Measurements from ENCODE around the gene MT1E. TPM values are rescaled to one million over a fixed set of nuclear protein-coding genes. Genes with fewer than 3 reads are reported as not detected.
A peak's percentile ranks its signal among the peaks of the same experiment; 100 is the strongest.

The MT1E gene
- total and polyA plus RNA-seq, 8 donors: 16.1 to 1,956 (median 434) TPM

GRCh38 chr16:56625943-56626654, 518 bp downstream of the MT1E start:
- DNase-seq: no peak
- intact Hi-C loops (cut with DNase I; ENCODE audit: low total_unique reads): no loop called here

GRCh38 chr16:56626685-56627084, 1.1 kb downstream of the MT1E start:
- no peak for TF ChIP-seq EP300 (IDR thresholded peaks at IDR 0.05)
- no peak for TF ChIP-seq CTCF (IDR thresholded peaks at IDR 0.05)
- no peak for TF ChIP-seq POLR2AphosphoS5 (IDR thresholded peaks at IDR 0.05)
- TF ChIP-seq POLR2A (IDR thresholded peaks at IDR 0.05): no peak
- H3K4me3 ChIP-seq: peak overlapping the region; percentile 56 to 67 (median 60)
- no peaks in the 10 kb centered on the region for H3K36me3 ChIP-seq
- intact Hi-C loops (cut with DNase I; ENCODE audit: low total_unique reads): no loop called here
- H3K27ac ChIP-seq: peak overlapping the region; percentile 89 to 97 (median 94)
- peaks cover 11 to 27% (median 16%) of the 10 kb centered on the region in 4 donors for H3K4me1 ChIP-seq
- H3K9me3 ChIP-seq: no peaks in the 10 kb centered on the region
- WGBS, 5 donors: 18 to 60% (median 28%) methylated on average over 4 to 7 of the region's 7 CpGs
- DNase-seq: no peak
- peaks cover 0 to 11% (median 0%) of the 10 kb centered on the region in 3 donors for H3K27me3 ChIP-seq

More at GRCh38 chr16:56625943-56626654, 518 bp downstream of the MT1E start:
- WGBS, 5 donors: 10 to 20% (median 15%) methylated on average over 12 to 16 of the region's 16 CpGs
- peak overlapping the region; percentile 56 to 67 (median 60) for H3K4me3 ChIP-seq
- TF ChIP-seq POLR2AphosphoS5 (IDR thresholded peaks at IDR 0.05): peak in 2 of 3 donors; percentile 1 to 71
- TF ChIP-seq CTCF (IDR thresholded peaks at IDR 0.05): no peak
- peak overlapping the region; percentile 89 to 97 (median 94) for H3K27ac ChIP-seq
- no peaks in the 10 kb centered on the region for H3K9me3 ChIP-seq
- no peaks in the 10 kb centered on the region for H3K36me3 ChIP-seq
- H3K27me3 ChIP-seq: peaks cover 0 to 9% (median 0%) of the 10 kb centered on the region in 3 donors
- peaks cover 10 to 25% (median 16%) of the 10 kb centered on the region in 4 donors for H3K4me1 ChIP-seq

- H3K36me3 ChIP-seq: no peaks in the 10 kb centered on the region
- intact Hi-C loops (cut with DNase I; ENCODE audit: low total_unique reads): no loop called here
- TF ChIP-seq CTCF (IDR thresholded peaks at IDR 0.05) (no peak), EP300 (IDR thresholded peaks at IDR 0.05) (no peak)
- H3K4me3 ChIP-seq: no peak overlapping the region
- WGBS, 5 donors: 63 to 74% (median 68%) methylated on average over 9 of the region's 9 CpGs
- no peaks in the 10 kb centered on the region for H3K9me3 ChIP-seq
- peaks cover 0 to 31% (median 5%) of the 10 kb centered on the region in 3 donors for H3K27me3 ChIP-seq
- peak overlapping the region; percentile 25 to 97 (median 94) for H3K27ac ChIP-seq
- peaks cover 20 to 45% (median 28%) of the 10 kb centered on the region in 4 donors for H3K4me1 ChIP-seq
- DNase-seq: no peak
These were observed 3.1 kb downstream of the MT1E start for GRCh38 chr16:56628486-56629350.

GRCh38 chr16:56629531-56629930, 4.0 kb downstream of the MT1E start:
- WGBS, 5 donors: 58 to 89% (median 82%) methylated on average over 2 to 3 of the region's 3 CpGs
- no peaks in the 10 kb centered on the region for H3K36me3 ChIP-seq
- intact Hi-C loops (cut with DNase I; ENCODE audit: low total_unique reads): no loop called here
- DNase-seq: no peak
- H3K4me3 ChIP-seq: no peak overlapping the region
- H3K9me3 ChIP-seq: no peaks in the 10 kb centered on the region
- H3K27me3 ChIP-seq: peaks cover 0 to 35% (median 5%) of the 10 kb centered on the region in 3 donors
- peaks cover 20 to 46% (median 28%) of the 10 kb centered on the region in 4 donors for H3K4me1 ChIP-seq
- no peak for TF ChIP-seq POLR2A (IDR thresholded peaks at IDR 0.05)
- TF ChIP-seq EP300 (IDR thresholded peaks at IDR 0.05): no peak
- no peak for TF ChIP-seq POLR2AphosphoS5 (IDR thresholded peaks at IDR 0.05)
- TF ChIP-seq CTCF (IDR thresholded peaks at IDR 0.05): no peak
- H3K27ac ChIP-seq: peak overlapping the region in 4 of 5 donors; percentile 27 to 97 (median 70)
